Globus pallidus (tissue), 1 donor: ENCODE results near the gene LRP6.

ENCODE experiments used
- DNase-seq: peaks from one replicate; pipeline ENCODE4 v3.0.0-alpha.2; 2015; ENCODE audit warnings: low spot score

Gene LRP6

GRCh38 chr12:12214635-12215131, 52.2 kb downstream of the LRP6 start:
- no peak for DNase-seq

GRCh38 chr12:12214201-12214600, 52.6 kb downstream of the LRP6 start:
- DNase-seq: no peak

GRCh38 chr12:12212769-12213168, 54.1 kb downstream of the LRP6 start:
- DNase-seq: no peak

- DNase-seq: no peak
Observed at GRCh38 chr12:12210983-12211382, 55.9 kb downstream of the LRP6 start.

GRCh38 chr12:12210416-12210815, 56.4 kb downstream of the LRP6 start:
- no peak for DNase-seq

- DNase-seq: no peak
Observed at GRCh38 chr12:12209675-12210074, 57.2 kb downstream of the LRP6 start.

GRCh38 chr12:12209043-12209442, 57.8 kb downstream of the LRP6 start:
- no peak for DNase-seq

GRCh38 chr12:12207746-12208145, 59.1 kb downstream of the LRP6 start:
- no peak for DNase-seq

GRCh38 chr12:12206776-12207388, 60.0 kb downstream of the LRP6 start:
- no peak for DNase-seq

GRCh38 chr12:12202747-12203146, 64.1 kb downstream of the LRP6 start:
- DNase-seq: no peak

- DNase-seq: no peak
Observed at GRCh38 chr12:12202105-12202504, 64.7 kb downstream of the LRP6 start.

- DNase-seq: no peak
Observed at GRCh38 chr12:12201274-12201758, 65.5 kb downstream of the LRP6 start.

GRCh38 chr12:12200363-12200762, 66.5 kb downstream of the LRP6 start:
- no peak for DNase-seq

GRCh38 chr12:12198124-12198523, 68.7 kb downstream of the LRP6 start:
- no peak for DNase-seq

- DNase-seq: no peak
Observed at GRCh38 chr12:12197128-12197527, 69.7 kb downstream of the LRP6 start.

GRCh38 chr12:12195516-12195915, 71.3 kb downstream of the LRP6 start:
- no peak for DNase-seq

GRCh38 chr12:12195081-12195480, 71.8 kb downstream of the LRP6 start:
- DNase-seq: no peak

- DNase-seq: no peak
Observed at GRCh38 chr12:12194206-12194605, 72.6 kb downstream of the LRP6 start.

GRCh38 chr12:12191008-12191407, 75.8 kb downstream of the LRP6 start:
- no peak for DNase-seq

- no peak for DNase-seq
Observed at GRCh38 chr12:12190087-12190809, 76.6 kb downstream of the LRP6 start.

GRCh38 chr12:12185414-12185813, 81.4 kb downstream of the LRP6 start:
- DNase-seq: no peak

- DNase-seq: peak; percentile 29
Observed at GRCh38 chr12:12182703-12183365, 84.0 kb downstream of the LRP6 start.

- no peak for DNase-seq
Observed at GRCh38 chr12:12181511-12181910, 85.3 kb downstream of the LRP6 start.
